Activated CD8-positive, alpha-beta memory T cell treated with anti-CD3 and anti-CD28 coated beads, Interleukin-2, amount 50 U/mL, for 1 hour (primary cell): ENCODE results near the gene FCGR3A.
"Not testable (repeated sequence)": the region's sequence is repeated elsewhere in the genome, so short reads cannot be mapped to it uniquely, and the experiment has no call there.

ENCODE experiments used
- DNase-seq: peaks from one replicate; pipeline ENCODE4 v3.0.0-alpha.2; 2020; ENCODE audit errors: extremely low read depth

Gene FCGR3A

DNA sequence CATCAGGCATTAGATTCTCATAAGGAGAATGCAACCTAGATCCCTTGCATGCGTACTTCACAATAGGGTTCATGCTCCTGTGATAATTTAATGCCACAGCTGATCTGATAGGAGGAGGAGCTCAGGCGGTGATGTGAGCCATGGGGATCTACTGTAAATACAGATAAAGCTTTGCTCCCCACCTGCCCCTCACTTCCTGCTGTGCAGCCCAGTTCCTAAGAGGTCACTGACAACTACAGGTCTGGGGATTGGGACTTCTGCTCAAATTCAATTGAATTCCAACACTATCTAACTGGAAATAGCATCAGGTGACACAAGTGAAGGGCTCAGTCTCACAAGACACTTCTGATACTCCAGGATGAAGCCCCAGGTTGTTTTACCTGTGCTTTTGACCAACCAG, 7.4 kb upstream of the FCGR3A start:
- not testable (repeated sequence) for DNase-seq

DNA sequence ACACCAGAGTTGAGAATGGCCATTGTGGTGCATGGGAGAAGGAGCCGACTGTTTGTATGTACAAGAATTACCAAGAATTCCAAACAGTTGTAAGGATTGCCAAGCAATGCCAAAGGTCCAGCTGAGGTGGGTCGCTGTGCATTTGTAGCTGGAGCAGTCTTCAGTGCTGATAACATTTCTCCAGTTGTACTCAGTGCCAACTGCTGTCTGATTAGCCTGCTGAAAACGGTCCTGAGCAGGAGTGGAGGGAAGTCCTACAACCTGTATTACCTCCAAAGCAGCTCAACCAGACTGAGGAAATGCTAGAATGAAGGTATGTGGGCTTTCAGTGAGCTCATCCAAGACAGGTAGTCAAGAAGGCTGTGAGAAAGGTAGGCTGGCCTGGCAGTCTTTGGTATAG, 6.5 kb upstream of the FCGR3A start:
- DNase-seq, result not testable (repeated sequence)

DNA sequence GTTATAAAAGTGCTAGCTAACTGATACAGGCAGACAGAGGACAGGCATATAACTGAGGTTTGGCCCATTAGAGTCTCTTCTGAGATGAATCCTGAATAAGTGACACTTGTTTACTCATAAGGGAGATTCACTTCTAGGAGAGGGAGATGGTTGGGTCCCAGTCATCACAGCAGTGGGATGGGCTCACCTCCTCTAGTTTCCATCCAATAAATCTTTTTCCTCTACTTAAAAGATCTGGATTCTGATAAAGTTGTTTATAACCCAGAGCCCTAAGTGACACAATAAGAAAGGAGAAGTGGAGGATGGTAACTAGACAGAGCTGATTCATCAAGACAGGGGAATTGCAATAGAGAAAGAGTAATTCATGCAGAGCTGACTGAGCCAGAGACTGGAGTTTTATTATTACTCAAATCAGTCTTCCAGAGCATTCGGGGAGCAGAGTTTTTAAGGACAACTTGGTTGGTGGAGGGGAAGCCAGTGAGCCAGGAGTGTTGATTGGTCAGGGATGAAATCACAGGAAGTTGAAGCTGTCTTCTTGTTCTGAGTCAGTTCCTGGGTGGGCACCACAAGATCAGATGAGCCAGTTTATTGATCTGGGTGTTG, 5.3 kb upstream of the FCGR3A start:
- not testable (repeated sequence) for DNase-seq

DNA sequence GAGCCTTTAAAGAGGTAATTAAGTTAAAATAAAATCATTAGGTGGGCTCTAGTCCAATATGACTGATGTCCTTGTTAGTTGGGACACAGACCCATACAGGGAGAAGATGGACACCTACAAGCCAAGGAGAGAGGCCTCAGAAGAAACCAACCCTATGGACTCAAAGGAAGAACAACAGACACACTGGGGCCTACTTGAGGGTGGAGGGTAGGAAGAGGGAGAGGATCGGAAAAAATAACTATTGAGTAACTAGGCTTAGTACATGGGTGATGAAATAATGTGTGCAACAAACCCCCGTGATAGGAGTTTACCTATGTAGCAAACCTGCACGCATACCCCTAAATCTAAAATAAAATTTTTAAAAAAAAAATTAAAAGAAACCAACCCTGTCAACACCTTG, 4.7 kb upstream of the FCGR3A start:
- DNase-seq, result not testable (repeated sequence)

DNA sequence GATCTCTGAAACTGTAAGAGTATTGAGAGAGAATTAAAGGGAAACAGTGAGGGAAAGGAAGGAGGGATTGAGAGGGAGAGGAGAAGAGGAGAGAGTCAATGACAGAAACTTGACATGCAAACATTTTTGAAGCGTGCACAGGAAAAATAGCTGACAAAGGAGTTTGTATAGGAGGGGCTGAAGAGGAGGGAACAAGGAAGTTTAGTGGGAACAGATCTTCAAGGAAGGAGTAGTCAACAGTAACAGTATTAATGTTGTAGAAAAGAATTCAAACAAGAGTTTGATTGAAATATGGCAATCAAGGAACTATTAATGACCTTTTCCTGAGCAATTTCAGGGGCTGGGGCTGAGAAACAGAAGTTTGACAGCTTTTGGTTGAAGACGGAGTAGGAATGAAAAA, 4.0 kb upstream of the FCGR3A start:
- not testable (repeated sequence) for DNase-seq

DNA sequence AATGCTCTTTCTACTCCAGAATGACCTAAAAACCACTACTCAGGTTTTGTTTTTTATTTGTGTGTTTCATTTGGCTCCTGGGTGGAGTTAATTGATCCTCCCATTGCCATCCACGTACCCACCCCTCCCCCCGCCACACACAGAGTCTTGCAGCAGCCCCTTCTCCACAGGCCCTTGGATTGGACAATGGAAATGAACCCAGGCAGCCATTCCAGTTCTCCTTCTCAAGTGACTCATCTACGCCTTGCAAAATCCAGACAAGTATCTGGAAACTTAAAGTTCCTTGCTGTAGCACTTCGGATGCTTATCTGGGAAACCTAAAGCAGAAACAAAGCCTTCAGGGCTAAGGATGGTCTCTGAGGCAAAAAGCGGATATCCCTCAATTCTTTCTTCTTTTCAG, 1.3 kb upstream of the FCGR3A start:
- DNase-seq, result not testable (repeated sequence)

DNA sequence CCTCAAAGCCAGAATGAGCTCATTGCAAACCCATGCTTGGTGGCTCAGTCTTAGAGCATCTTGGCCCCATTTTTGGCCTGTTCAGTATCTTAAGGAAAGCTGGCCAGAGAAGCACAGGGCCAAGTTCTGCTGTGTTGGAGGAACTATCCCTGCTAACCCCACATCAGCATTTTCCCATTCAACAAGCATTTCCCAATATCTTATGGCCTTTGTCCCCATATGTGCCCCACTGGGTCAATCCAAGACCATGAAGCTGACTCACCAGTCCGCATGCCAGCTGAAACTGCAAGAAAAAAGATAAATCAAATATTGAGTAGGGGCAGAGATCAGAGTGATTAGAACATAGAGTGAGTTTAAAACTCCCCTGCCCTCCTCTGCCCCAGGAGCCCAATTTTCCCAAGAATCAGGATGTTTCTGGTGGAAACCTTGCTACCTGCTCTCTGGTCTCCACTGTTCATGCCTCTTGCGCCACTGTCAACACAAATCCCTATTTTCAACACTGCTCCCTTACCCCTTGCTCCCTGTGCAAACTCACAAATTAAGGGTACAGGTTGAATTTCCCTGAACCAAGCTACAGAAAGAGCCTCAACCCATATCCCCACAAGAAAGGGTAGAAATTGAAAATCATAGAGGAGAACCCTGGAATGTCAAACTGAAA, 740 bp downstream of the FCGR3A start:
- DNase-seq, result not testable (repeated sequence)

DNA sequence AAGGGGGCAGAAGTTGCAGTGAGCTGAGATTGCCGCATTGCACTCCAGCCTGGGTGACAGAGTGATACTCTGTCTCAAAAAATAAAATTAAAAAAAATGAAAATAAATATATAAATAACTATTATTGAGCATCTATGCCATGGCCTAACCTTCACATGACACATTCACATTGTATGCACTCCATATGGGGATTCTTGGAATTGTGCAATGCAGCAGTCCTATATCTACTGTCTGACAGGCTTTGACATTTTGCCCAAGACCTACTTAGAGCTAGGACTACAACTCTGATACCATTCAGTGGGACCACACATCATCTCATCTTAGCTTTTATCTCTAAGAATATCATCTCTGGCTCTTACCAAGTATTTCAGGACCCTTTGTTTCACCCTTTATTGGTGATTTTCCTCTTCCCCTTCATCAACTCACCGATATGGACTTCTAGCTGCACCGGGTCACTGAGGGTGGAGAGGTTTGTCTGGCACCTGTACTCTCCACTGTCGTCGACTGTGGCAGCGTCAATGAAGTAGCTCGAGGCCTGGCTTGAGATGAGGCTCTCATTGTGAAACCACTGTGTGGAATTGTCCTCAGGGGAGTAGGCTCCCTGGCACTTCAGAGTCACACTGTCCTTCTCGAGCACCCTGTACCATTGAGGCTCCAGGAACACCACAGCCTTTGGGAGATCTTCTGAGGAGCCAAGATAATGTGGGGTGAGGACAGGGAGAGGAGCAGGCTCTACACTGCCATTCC, 1.4 kb downstream of the FCGR3A start:
- DNase-seq, result not testable (repeated sequence)

DNA sequence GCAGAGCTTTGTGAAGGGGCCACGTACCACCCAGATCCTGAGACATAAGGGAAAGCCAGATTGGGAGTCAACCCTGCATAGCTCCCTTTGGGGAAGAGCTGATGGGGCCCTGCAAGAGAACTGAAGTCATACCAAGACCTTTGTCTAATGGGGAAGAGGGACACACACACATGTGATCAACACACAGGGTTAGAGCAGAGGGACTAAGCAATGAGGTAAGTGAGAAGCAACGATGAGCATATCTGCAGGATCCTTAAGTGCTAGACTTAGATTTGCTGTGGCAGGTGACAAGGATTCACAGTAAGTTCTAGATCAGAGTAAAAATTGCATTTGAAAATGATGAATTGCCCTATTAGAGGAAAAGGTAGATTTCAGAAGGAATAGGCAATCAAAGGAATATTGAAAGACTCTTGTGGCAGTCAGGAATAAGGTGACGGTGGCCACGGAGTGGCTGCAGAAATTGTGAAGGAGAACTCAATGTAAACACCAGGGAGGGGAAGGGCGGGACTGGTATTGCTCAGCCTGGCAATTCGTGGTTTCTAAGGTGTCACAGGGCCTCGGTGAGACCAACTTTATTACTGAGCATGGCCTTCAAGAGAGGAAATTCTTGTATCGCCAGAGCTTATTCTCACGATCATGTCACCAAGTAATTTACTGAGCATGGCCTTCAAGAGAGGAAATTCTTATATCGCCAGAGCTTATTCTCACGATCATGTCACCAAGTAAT, 4.5 kb downstream of the FCGR3A start:
- DNase-seq, result not testable (repeated sequence)

DNA sequence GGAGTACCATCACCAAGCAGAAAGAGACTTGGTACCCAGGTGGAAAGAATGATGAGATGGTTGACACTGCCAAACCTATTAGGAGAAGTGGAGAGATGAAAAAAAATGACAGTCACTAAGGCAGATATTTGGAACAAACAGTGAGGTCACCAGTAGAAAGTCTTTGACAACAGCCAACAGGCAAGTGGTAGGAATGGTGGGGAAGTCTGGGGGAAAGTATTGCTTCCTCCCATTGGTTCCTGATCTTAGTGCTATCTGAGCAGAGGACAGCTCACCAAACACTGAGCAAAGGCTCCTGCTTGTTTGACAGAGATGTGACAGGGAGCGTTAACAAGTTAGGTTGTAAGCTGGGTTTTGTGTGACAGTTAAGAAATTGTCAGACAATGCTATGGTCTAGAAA, 6.5 kb downstream of the FCGR3A start:
- not testable (repeated sequence) for DNase-seq

DNA sequence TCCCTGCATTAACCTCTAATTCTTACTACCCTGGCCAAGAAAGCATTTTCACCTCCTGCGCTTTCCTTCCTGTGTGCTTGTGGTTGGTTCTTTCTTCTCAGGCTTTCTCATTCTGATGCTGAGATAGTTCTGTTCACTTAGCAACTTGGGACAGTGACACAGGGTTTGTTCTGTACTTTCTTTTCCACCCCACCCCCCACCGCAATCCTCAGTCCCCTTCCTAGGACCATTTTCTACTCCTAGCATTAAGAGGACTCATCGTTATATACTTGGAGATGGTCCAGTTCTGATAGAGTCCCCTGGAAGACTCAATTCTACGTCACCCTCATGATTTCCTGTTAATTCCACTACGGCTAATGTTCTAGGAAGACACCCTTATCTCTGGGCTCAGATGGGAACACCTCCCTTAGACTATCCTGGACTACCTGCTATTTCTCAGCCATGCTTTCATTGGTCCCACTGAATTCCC, 7.5 kb downstream of the FCGR3A start:
- DNase-seq, result not testable (repeated sequence)

DNA sequence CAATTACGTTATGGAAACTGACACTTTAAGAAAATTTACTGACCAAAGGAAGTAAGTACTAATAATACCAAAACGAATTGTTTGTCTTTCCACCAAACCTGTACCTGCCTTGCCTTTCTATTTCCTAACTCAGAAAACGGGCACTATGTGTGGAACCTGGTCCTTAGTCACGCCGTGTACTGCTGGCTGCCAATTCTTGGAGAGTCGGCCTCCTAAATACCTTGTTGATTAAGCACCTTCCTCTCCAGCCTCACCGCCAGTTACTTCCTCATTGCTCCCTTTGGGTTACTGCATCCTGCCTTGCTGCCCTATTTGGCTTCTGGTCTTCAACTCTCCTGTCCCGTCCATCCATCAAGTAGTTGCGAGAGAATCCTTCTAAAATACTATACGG, 9.1 kb downstream of the FCGR3A start:
- DNase-seq, result not testable (repeated sequence)

DNA sequence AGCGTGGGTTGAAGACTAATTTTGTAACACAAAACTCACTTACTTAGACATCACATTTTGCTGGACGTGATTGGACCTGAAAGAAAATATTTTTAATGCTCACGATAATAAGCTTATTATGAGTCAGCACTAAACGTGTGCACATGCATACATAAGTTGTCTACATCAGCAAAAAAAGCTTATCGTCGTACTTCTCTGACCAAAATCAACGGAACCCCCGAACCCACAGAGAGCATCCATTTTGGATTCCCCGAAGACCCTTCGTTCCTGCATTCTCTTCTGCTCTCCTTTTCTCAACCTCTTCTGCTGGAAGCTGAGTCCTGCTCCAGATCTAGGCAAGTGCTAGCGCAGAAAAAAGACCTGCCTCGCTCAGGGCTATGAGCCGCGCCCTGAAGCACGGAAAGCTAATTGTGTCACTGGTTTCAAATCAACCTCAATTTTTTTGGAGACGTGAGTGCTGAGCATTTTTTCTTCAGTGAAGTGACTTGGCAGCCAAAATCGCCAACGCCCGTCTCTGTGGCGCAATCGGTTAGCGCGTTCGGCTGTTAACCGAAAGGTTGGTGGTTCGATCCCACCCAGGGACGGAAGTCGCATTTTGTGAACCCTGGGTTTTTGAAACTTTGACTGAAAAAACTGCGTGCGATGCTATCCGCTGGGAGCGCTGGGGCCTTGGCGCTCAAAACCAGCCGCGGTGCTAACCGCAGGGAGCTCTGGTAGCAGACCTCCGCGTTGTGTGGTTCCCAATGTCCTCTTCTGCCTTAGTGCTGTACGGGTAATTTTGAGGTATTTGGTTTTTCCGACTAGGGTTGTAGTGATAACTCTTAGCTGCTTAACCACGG, 9.7 kb downstream of the FCGR3A start:
- DNase-seq, result peak; percentile 64

DNA sequence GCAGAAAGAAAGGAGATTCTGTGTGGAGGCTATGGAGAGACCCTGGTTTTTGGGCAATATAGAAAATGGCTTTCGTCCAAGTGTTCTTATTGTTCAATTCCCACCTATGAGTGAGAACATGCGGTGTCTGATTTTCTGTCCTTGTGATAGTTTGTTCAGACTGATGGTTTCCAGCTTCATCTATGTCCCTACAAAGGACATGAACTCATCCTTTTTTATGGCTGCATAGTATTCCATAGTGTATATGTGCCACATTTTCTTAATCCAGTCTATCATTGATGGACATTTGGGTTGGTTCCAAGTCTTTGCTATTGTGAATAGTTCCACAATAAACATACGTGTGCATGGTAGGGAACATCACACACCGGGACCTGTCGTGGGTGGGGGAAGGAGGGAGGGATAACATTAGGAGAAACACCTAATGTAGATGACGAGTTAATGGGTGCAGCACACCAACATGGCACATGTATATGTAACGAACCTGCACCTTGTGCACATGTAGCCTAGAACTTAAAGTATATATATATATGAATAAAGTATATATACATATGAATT, 10.6 kb downstream of the FCGR3A start:
- not testable (repeated sequence) for DNase-seq

DNA sequence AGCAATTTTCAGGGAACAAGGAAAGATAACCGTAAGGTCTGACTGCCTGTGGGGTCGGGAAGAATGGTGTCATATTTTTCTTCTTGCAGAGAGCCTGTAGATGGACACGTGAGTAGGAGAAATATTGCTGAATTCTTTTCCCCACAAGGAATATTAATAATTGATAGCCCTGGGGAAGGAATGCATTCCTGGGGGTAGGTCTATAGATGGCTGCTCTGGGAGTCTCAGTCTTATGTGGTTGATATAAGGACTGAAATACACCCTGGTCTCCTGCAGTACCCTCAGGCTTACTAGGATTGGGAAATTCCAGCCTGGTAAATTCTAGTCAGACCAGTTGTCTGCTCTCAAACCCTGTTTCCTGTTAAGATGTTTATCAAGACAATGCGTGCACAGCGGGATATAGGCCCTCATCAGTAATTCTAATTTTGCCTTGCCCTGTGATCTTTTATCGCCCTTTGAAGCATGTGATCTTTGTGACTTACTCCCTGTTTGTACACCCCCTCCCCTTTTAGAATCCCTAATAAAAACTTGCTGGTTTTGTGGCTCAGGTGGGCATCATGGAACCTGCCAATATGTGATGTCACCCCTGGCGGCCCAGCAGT, 12.4 kb downstream of the FCGR3A start:
- DNase-seq, result not testable (repeated sequence)

DNA sequence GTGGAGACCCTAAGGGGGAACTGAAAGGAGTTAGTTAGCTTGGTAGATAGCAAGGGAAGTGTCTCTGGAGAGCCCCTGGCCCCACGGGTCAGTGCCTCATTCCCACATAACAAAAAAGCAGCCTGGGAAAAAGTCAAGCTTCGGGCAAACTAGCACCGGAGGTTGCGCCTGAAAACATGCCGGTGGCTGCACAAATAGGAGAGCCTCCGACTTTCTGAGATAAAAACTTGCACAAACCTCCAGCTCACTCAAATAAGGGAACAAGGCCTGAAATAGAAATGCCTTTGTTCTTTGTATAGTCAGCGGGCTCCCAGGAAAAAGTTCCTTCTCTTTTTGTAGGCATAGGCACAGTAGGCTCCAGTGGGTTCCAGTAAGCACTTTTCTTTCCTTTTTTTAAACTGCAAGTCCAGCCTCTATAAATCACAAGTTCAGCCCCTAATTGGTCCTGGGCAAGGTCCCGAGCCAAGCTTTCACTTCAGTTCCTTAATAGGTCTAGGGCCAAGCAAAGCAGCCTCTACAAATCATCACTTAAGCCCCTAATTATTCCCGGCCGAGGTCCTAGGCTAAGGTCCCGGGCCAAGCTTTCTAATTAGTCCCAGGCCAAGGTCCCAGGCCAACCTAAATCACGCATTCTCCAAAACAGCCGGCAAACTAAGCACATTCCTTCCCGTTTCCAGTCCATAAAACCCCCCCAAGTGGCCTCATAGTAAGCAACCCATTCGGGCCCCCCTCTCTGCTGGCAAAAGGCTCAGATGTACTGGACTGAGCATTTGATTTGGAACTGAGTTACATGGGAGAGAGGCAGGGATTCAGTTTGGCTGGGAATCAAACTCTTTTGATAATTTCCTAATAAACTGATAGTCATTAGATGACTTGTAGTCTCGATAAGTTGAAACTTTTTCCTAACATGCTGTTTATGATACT, 16.7 kb downstream of the FCGR3A start:
- DNase-seq, result not testable (repeated sequence)

DNA sequence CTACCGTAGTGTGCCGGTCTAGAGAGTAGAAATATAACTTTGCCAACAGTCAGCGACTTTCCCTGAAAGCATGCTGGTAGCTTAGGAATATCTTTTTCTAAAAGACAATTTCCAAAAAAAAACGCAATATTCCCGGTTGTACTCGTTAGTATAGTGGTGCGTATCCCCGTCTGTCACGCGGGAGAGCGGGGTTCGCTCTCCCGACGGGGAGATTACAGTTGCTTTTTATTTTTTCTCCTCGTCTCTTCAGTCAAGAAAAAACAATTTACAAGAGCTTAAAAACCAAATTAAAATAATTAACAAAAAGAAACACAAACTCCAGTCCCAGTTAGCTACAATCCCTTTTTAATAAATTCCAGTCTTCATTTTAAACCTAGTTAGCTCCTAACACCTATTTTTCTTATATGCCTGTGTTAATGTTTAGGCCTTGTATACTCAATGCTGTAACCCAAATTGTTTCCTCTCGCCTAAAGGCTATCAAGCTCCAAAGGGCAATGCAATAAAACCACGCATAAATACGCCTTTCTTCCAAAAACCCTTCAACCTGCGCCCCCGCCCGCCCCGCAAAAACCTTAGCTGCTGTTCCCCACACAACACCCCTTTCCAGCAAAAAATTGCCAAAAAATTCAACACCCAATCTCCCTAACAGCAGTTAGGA, 17.5 kb downstream of the FCGR3A start:
- DNase-seq, result no peak

DNA sequence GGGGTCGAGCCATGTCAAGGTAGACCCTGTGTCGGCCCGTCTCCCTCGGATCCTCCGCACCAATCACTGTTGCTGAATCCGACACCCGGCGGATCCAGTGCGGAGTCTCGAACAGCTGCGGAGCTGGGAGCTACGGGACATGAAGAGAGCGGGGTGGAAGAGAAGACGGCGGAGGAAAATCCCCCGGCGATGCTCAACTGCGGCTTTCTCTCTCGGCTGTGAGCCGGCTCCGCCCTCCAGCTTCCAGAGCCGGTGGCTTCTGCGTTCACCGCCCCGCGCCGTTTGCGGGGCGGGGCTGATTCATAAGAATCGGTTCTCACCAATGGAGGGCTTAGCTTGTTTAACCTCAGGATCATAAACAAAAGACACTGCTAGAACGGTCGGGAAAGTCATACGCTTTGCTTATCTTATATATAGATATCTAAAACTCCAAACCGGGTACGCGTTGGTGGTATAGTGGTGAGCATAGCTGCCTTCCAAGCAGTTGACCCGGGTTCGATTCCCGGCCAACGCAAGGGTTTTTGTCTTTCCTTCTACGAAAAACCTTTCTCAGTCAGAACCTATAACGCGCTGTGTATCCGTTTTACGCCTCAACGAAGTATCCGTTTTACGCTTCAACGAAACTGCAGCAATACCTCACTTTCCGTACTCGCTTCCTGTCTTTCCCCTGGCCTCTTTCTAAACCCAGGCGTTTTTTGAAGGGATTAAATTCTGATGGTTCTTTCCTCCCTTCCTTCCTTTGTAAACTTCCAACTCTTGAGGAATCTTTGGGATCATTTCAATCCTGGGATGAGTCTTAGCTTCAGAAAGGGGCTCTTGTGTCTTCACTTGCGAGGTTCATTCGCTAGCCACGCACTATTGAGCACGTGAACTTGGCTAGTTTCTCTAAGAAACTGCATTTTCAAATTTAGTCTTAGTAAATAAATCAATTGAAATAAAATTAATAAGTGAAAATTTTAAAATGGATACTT, 18.7 kb downstream of the FCGR3A start:
- DNase-seq, result peak; percentile 81
